Endodermal cell (in vitro differentiated cells): Measurements from ENCODE around the gene CCDC51. TPM values are rescaled to one million over a fixed set of nuclear protein-coding genes. Genes with fewer than 3 reads are reported as not detected.

Experiments used
- DNase-seq: peaks from one replicate; pipeline ENCODE4 v3.0.0-alpha.2; 2017
- H3K27ac ChIP-seq: 2 replicates; pipeline ENCODE4 v1.5.1; 2013; ENCODE audit warnings: mild to moderate bottlenecking, low read depth, low read length, moderate library complexity
- H3K27me3 ChIP-seq: 2 replicates; pipeline ENCODE4 v1.6.1; 2013; ENCODE audit warnings: mild to moderate bottlenecking, low read length, moderate library complexity; ENCODE audit not compliant: insufficient read depth, control insufficient read depth, poor library complexity, severe bottlenecking
- H3K36me3 ChIP-seq: 2 replicates; pipeline ENCODE4 v1.7.0; 2013; ENCODE audit warnings: mild to moderate bottlenecking, low read length, moderate library complexity; ENCODE audit not compliant: control insufficient read depth, insufficient read depth
- H3K4me1 ChIP-seq: one replicate; pipeline ENCODE4 v1.7.0; 2013; ENCODE audit warnings: low read length; ENCODE audit not compliant: control insufficient read depth, insufficient read depth
- H3K4me3 ChIP-seq: 2 replicates; pipeline ENCODE4 v1.5.1; 2013; ENCODE audit warnings: mild to moderate bottlenecking, low read length, moderate library complexity
- H3K9ac ChIP-seq: 2 replicates; pipeline ENCODE4 v1.6.1; 2013; ENCODE audit warnings: mild to moderate bottlenecking, low read length, moderate library complexity; ENCODE audit not compliant: poor library complexity, severe bottlenecking; ENCODE audit errors: extremely low read depth
- H3K9me3 ChIP-seq: 2 replicates; pipeline ENCODE4 v1.6.1; 2013; ENCODE audit warnings: mild to moderate bottlenecking, low read length, moderate library complexity; ENCODE audit not compliant: control insufficient read depth
- H3K27ac Mint-ChIP-seq: 2 replicates; pipeline ENCODE4 v1.8.0; 2020; ENCODE audit warnings: mixed read lengths
- H3K27me3 Mint-ChIP-seq: 2 replicates; pipeline ENCODE4 v1.8.0; 2021; ENCODE audit warnings: mild to moderate bottlenecking, mixed read lengths; ENCODE audit not compliant: insufficient read depth
- H3K36me3 Mint-ChIP-seq: 2 replicates; pipeline ENCODE4 v1.8.0; 2020; ENCODE audit warnings: low read depth, mixed read lengths
- H3K4me1 Mint-ChIP-seq: 2 replicates; pipeline ENCODE4 v1.8.0; 2020; ENCODE audit warnings: mixed read lengths
- H3K4me3 Mint-ChIP-seq: 2 replicates; pipeline ENCODE4 v1.8.0; 2020; ENCODE audit warnings: mild to moderate bottlenecking, moderate library complexity, mixed read lengths
- H3K9me3 Mint-ChIP-seq: 2 replicates; pipeline ENCODE4 v1.8.0; 2020; ENCODE audit warnings: mild to moderate bottlenecking, mixed read lengths
- CTCF ChIP-seq: fragments of 200-600 bp; sonication (generic); conservative IDR thresholded peaks from 2 replicates; pipeline ENCODE4 v1.5.0; 2021; ENCODE audit warnings: antibody characterized with exemption, mild to moderate bottlenecking
- WGBS, 2 experiments: methylation state at CpG; one replicate each; pipeline versions ENCODE4 v1.1.5 to v1.1.7; 2013; ENCODE audit warnings: missing lambda C conversion rate in 2 of 2, mixed read lengths in 1 of 2; ENCODE audit not compliant: insufficient coverage in 1 of 2, insufficient read length in 1 of 2; 5-methylcytosine and 5-hydroxymethylcytosine counted together
- total RNA-seq, 2 donors: library from RNA; stranded (reverse); fragmentation: NEBNext Ultra II Directional in 1 of 2; extraction: Animal tissue kit (Norgen Biotek cat#: 25700) in 1 of 2; gene quantifications; 2 replicates in 1 of 2; 3 replicates in 1 of 2; pipeline ENCODE4 v1.2.1, GENCODE V29; 2021

Gene CCDC51
- total RNA-seq, 2 donors from 2014 or later = 14.5 to 14.6 TPM

GRCh38 chr3:48456456-48456855, 16.5 kb upstream of the CCDC51 start:
- WGBS, 2 experiments = 97% methylated on average over 1 of the region's 1 CpG; no CpG with 5 or more reads in 1 of the 2 experiments

GRCh38 chr3:48451270-48451669, 11.4 kb upstream of the CCDC51 start:
- no peak for DNase-seq
- Histone ChIP-seq H3K9ac (no peak overlapping the region), H3K9me3 (no peaks in the 10 kb centered on the region), H3K27me3 (no peaks in the 10 kb centered on the region), H3K4me1 (no peaks in the 10 kb centered on the region), H3K4me3 (no peak overlapping the region), H3K36me3 (peaks cover 50% of the 10 kb centered on the region), H3K27ac (no peak overlapping the region)
- Mint-ChIP-seq H3K27ac (no peak overlapping the region), H3K4me1 (peaks cover 9% of the 10 kb centered on the region), H3K27me3 (no peaks in the 10 kb centered on the region), H3K36me3 (peaks cover 39% of the 10 kb centered on the region), H3K4me3 (no peak overlapping the region), H3K9me3 (no peaks in the 10 kb centered on the region)
- 100% methylated on average over 1 of the region's 1 CpG for WGBS, 2 experiments
- TF ChIP-seq CTCF = no peak

More at GRCh38 chr3:48456456-48456855, 16.5 kb upstream of the CCDC51 start:
- no peak for DNase-seq
- H3K9ac ChIP-seq = no peak overlapping the region
- H3K27ac ChIP-seq = no peak overlapping the region
- peaks cover 76% of the 10 kb centered on the region for H3K36me3 ChIP-seq
- no peaks in the 10 kb centered on the region for H3K27me3 ChIP-seq
- no peaks in the 10 kb centered on the region for H3K9me3 ChIP-seq
- Mint-ChIP-seq H3K9me3 (no peaks in the 10 kb centered on the region), H3K27ac (no peak overlapping the region), H3K36me3 (peaks cover 60% of the 10 kb centered on the region), H3K4me3 (no peak overlapping the region), H3K4me1 (no peaks in the 10 kb centered on the region), H3K27me3 (no peaks in the 10 kb centered on the region)
- no peaks in the 10 kb centered on the region for H3K4me1 ChIP-seq
- H3K4me3 ChIP-seq = no peak overlapping the region
- no peak for TF ChIP-seq CTCF

- Mint-ChIP-seq H3K9me3 (no peaks in the 10 kb centered on the region), H3K27ac (peak within 1 kb of the TSS; percentile 88), H3K4me3 (peak within 1 kb of the TSS; percentile 77), H3K27me3 (no peaks in the 10 kb centered on the region), H3K4me1 (peaks cover 19% of the 10 kb centered on the region), H3K36me3 (peaks cover 26% of the 10 kb centered on the region)
- H3K27ac ChIP-seq = peak within 1 kb of the TSS; percentile 74
- H3K4me1 ChIP-seq = no peaks in the 10 kb centered on the region
- no peaks in the 10 kb centered on the region for H3K27me3 ChIP-seq
- WGBS, 2 experiments = 0 to 1% methylated on average over 20 to 91 of the region's 91 CpGs
- H3K36me3 ChIP-seq = peaks cover 40% of the 10 kb centered on the region
- H3K4me3 ChIP-seq = peak within 1 kb of the TSS; percentile 98
- TF ChIP-seq CTCF = no peak
- H3K9ac ChIP-seq = peak within 1 kb of the TSS; percentile 67
- peak; percentile 96 for DNase-seq
- no peaks in the 10 kb centered on the region for H3K9me3 ChIP-seq
Measured at GRCh38 chr3:48446425-48447193, 6.7 kb upstream of the CCDC51 start, which contains the start of gene ATRIP. Gene ATRIP (plus strand): TSS chr3:48446737. CDS start chr3:48446846, 109 bp downstream.
